Hepatocyte (in vitro differentiated cells): ENCODE measurements around the gene RXRB. TPM values are rescaled to one million over a fixed set of nuclear protein-coding genes. Genes with fewer than 3 reads are reported as not detected.
"Not testable (repeated sequence)": the region's sequence is repeated elsewhere in the genome, so short reads cannot be mapped to it uniquely, and the experiment has no call there.

Source experiments
- DNase-seq: peaks from one replicate; pipeline ENCODE4 v3.0.0-alpha.2; 2016; ENCODE audit warnings: low spot score
- H2AFZ ChIP-seq: fragments of 200-600 bp; sonication (generic); 2 replicates; pipeline ENCODE4 v1.6.0; 2016; ENCODE audit warnings: antibody characterized with exemption, mild to moderate bottlenecking
- H3K27ac ChIP-seq: fragments of 200-600 bp; sonication (generic); 2 replicates; pipeline ENCODE4 v1.5.1; 2016; ENCODE audit warnings: mild to moderate bottlenecking
- H3K27me3 ChIP-seq: fragments of 200-600 bp; sonication (generic); 2 replicates; pipeline ENCODE4 v1.6.1; 2016
- H3K36me3 ChIP-seq: fragments of 200-600 bp; sonication (generic); replicated peaks from 2 replicates; pipeline ENCODE4 v1.5.1; 2016; ENCODE audit warnings: low read depth; ENCODE audit not compliant: insufficient read depth
- H3K4me1 ChIP-seq: fragments of 200-600 bp; sonication (generic); 2 replicates; pipeline ENCODE4 v1.5.1; 2016; ENCODE audit warnings: mild to moderate bottlenecking, moderate library complexity; ENCODE audit not compliant: insufficient read depth
- H3K4me2 ChIP-seq: fragments of 200-600 bp; sonication (generic); 2 replicates; pipeline ENCODE4 v1.6.0; 2016
- H3K4me3 ChIP-seq: fragments of 200-600 bp; sonication (generic); 2 replicates; pipeline ENCODE4 v1.5.1; 2016; ENCODE audit warnings: mild to moderate bottlenecking
- H3K79me2 ChIP-seq: fragments of 200-600 bp; sonication (generic); 2 replicates; pipeline ENCODE4 v1.6.0; 2017; ENCODE audit warnings: mild to moderate bottlenecking
- H3K9me2 ChIP-seq: fragments of 200-600 bp; sonication (generic); replicated peaks from 2 replicates; pipeline ENCODE4 v1.6.0; 2017; ENCODE audit warnings: mild to moderate bottlenecking; ENCODE audit not compliant: insufficient read depth
- H3K9me3 ChIP-seq: fragments of 200-600 bp; sonication (generic); 2 replicates; pipeline ENCODE4 v1.5.1; 2016; ENCODE audit warnings: low read depth, mild to moderate bottlenecking
- H4K20me1 ChIP-seq: fragments of 200-600 bp; sonication (generic); 2 replicates; pipeline ENCODE4 v1.6.0; 2016; ENCODE audit warnings: mild to moderate bottlenecking; ENCODE audit not compliant: insufficient read depth, poor library complexity, severe bottlenecking
- CTCF ChIP-seq: fragments of 200-600 bp; sonication (generic); IDR thresholded peaks from 2 replicates; pipeline ENCODE4 v1.5.1; 2016; ENCODE audit warnings: antibody characterized with exemption, mild to moderate bottlenecking; ENCODE audit not compliant: poor library complexity
- EZH2 ChIP-seq: fragments of 200-600 bp; sonication (generic); IDR thresholded peaks from 2 replicates; pipeline ENCODE4 v1.6.1; 2016; ENCODE audit warnings: antibody characterized with exemption, mild to moderate bottlenecking, borderline replicate concordance
- EZH2phosphoT487 ChIP-seq: fragments of 200-600 bp; sonication (generic); IDR thresholded peaks from one replicate; pipeline ENCODE4 v1.6.1; 2018; ENCODE audit warnings: antibody characterized with exemption, mild to moderate bottlenecking, low read depth, moderate library complexity; ENCODE audit not compliant: unreplicated experiment, severe bottlenecking
- WGBS: methylation state at CpG from one replicate; pipeline ENCODE4 v1.1.6; 2016; ENCODE audit warnings: low lambda C conversion rate; ENCODE audit errors: missing lambda C conversion rate; 5-methylcytosine and 5-hydroxymethylcytosine counted together
- polyA plus RNA-seq: library from polyadenylated mRNA; unstranded; fragments of >200 nt; fragmentation: Nextera tagmentation; extraction: Ambion mirVana; gene quantifications from 2 replicates; pipeline ENCODE4 v1.2.1, GENCODE V29; 2016
- total RNA-seq: library from RNA; depleted of rRNA; stranded (reverse); fragments of >200 nt; gene quantifications from 2 replicates; pipeline ENCODE4 v1.2.3, GENCODE V29; 2014

The RXRB gene
- total and polyA plus RNA-seq, 2 experiments from 2014 or later: 17.0 to 24.6 TPM

DNA sequence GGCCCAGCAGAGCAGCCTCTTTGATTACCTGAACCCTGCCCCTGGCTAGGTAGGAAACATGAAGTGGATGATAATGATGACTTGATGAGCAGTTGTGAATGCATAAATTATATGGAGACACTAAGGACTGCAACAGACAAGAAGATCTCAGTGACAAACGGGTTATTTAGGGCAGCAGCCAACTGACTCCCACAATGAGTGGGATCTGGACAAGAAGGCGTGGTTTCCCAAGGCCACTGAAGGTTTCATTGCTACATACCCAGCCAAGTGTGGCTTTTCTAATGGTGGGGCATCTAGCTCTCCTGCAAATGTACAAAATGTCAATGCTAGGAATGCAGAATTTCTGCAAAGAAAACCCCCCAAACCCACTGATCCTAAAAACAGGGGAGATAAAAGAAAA is 37.3 kb upstream of the RXRB start:
- Histone ChIP-seq H3K36me3 (no peaks in the 10 kb centered on the region), H3K79me2 (no peaks in the 10 kb centered on the region), H3K27me3 (peaks cover 7% of the 10 kb centered on the region), H3K27ac (no peak overlapping the region), H2AFZ (no peak overlapping the region), H3K4me3 (no peak overlapping the region), H3K4me2 (no peak overlapping the region), H3K4me1 (no peaks in the 10 kb centered on the region), H3K9me3 (no peaks in the 10 kb centered on the region), H3K9me2 (no peaks in the 10 kb centered on the region), H4K20me1 (no peaks in the 10 kb centered on the region)
- TF ChIP-seq EZH2: no peak
- TF ChIP-seq EZH2phosphoT487: no peak
- TF ChIP-seq CTCF: no peak
- WGBS: 84% methylated on average over 2 of the region's 2 CpGs
- DNase-seq: no peak

DNA sequence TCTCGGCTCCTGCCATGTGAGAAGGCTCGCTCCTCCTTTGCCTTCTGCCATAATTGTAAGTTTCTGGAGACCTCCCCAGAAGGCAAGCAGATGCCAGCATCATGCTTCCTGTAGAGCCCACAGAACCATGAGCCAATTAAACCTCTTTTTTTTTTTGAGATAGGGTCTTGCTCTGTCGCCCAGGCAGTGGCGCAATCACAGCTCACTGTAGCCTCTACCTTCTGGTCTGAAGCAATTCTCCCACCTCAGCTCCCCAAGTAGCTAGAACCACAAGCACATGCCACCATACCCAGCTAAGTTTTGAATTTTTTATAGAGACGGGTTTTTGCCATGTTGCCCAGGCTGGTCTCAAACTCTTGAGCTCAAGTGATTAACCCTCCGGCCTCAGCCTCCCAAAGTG is 36.4 kb upstream of the RXRB start:
- H2AFZ ChIP-seq: no peak overlapping the region
- no peaks in the 10 kb centered on the region for H3K9me2 ChIP-seq
- no peak overlapping the region for H3K27ac ChIP-seq
- H3K4me2 ChIP-seq: no peak overlapping the region
- no peaks in the 10 kb centered on the region for H4K20me1 ChIP-seq
- peaks cover 3% of the 10 kb centered on the region for H3K27me3 ChIP-seq
- WGBS: 93% methylated on average over 6 of the region's 6 CpGs
- H3K9me3 ChIP-seq: no peaks in the 10 kb centered on the region
- no peaks in the 10 kb centered on the region for H3K36me3 ChIP-seq
- no peak for DNase-seq
- no peak overlapping the region for H3K4me3 ChIP-seq
- TF ChIP-seq EZH2: no peak
- no peak for TF ChIP-seq EZH2phosphoT487
- no peak for TF ChIP-seq CTCF
- H3K79me2 ChIP-seq: no peaks in the 10 kb centered on the region
- no peaks in the 10 kb centered on the region for H3K4me1 ChIP-seq

GRCh38 chr6:33236328-33236727 is 35.9 kb upstream of the RXRB start:
- no peak for DNase-seq
- Histone ChIP-seq H3K4me1 (no peaks in the 10 kb centered on the region), H3K36me3 (no peaks in the 10 kb centered on the region), H3K9me3 (no peaks in the 10 kb centered on the region), H3K27me3 (peaks cover 3% of the 10 kb centered on the region), H2AFZ (no peak overlapping the region), H3K4me3 (no peak overlapping the region), H3K9me2 (no peaks in the 10 kb centered on the region), H3K79me2 (no peaks in the 10 kb centered on the region), H4K20me1 (no peaks in the 10 kb centered on the region), H3K4me2 (no peak overlapping the region), H3K27ac (no peak overlapping the region)
- no peak for TF ChIP-seq CTCF
- TF ChIP-seq EZH2phosphoT487: no peak
- no peak for TF ChIP-seq EZH2

- no peak overlapping the region for H3K4me2 ChIP-seq
- 15% methylated on average over 6 of the region's 6 CpGs for WGBS
- no peaks in the 10 kb centered on the region for H3K36me3 ChIP-seq
- TF ChIP-seq EZH2: no peak
- TF ChIP-seq CTCF: no peak
- no peak for TF ChIP-seq EZH2phosphoT487
- no peaks in the 10 kb centered on the region for H4K20me1 ChIP-seq
- H3K27ac ChIP-seq: no peak overlapping the region
- no peaks in the 10 kb centered on the region for H3K4me1 ChIP-seq
- H3K27me3 ChIP-seq: peaks cover 2% of the 10 kb centered on the region
- no peaks in the 10 kb centered on the region for H3K79me2 ChIP-seq
- H3K9me2 ChIP-seq: no peaks in the 10 kb centered on the region
- DNase-seq: no peak
- H2AFZ ChIP-seq: no peak overlapping the region
- no peaks in the 10 kb centered on the region for H3K9me3 ChIP-seq
- H3K4me3 ChIP-seq: no peak overlapping the region
Measured at GRCh38 chr6:33235221-33235634, 34.8 kb upstream of the RXRB start.

- H2AFZ ChIP-seq, H3K4me2 ChIP-seq: not testable (repeated sequence)
Measured at GRCh38 chr6:33226503-33227120, 26.1 kb upstream of the RXRB start.

More at GRCh38 chr6:33226503-33227120, 26.1 kb upstream of the RXRB start:
- 28% methylated on average over 14 of the region's 14 CpGs for WGBS
- not testable (repeated sequence) for H3K4me1 ChIP-seq, H3K4me3 ChIP-seq, H3K27ac ChIP-seq, DNase-seq, H3K9me2 ChIP-seq, H3K9me3 ChIP-seq, H3K36me3 ChIP-seq, H3K79me2 ChIP-seq, H4K20me1 ChIP-seq
- peaks cover 26% of the 10 kb centered on the region for H3K27me3 ChIP-seq
